ENCODE data around the gene SLC35F3.

Gene SLC35F3

GRCh38 chr1:233936422-233936821 is 31.9 kb downstream of the SLC35F3 start:
- DNase-seq (ENCODE audit: insufficient read length, low spot score) (no peak), FAIRE-seq (no peak)
- TF ChIP-seq POLR2AphosphoS5 (IDR thresholded peaks at IDR 0.05; ENCODE audit: low read depth, low read length) (no peak), POLR2A (IDR thresholded peaks at IDR 0.05; ENCODE audit: low read depth, low read length) (no peak), POU2F2 (IDR thresholded peaks at IDR 0.05; ENCODE audit: low read depth, low read length) (no peak), PAX5 (IDR thresholded peaks at IDR 0.05; ENCODE audit: insufficient read depth, low read length, severe bottlenecking) (no peak)

- FAIRE-seq = no peak
- DNase-seq (ENCODE audit: insufficient read length, low spot score) = no peak
- TF ChIP-seq SPI1 (IDR thresholded peaks at IDR 0.05; ENCODE audit: low read depth, low read length) (no peak), TAF1 (IDR thresholded peaks at IDR 0.05; ENCODE audit: low read depth, low read length) (no peak), POLR2A (IDR thresholded peaks at IDR 0.05; ENCODE audit: low read depth, low read length) (no peak), POU2F2 (IDR thresholded peaks at IDR 0.05; ENCODE audit: low read depth, low read length) (no peak), POLR2AphosphoS5 (IDR thresholded peaks at IDR 0.05; ENCODE audit: low read depth, low read length) (no peak), PAX5 (IDR thresholded peaks at IDR 0.05; ENCODE audit: insufficient read depth, low read length, severe bottlenecking) (no peak)
Measured at GRCh38 chr1:233936842-233937241, 32.4 kb downstream of the SLC35F3 start.

- FAIRE-seq (no peak), DNase-seq (ENCODE audit: insufficient read length, low spot score) (no peak)
- TF ChIP-seq POLR2AphosphoS5 (IDR thresholded peaks at IDR 0.05; ENCODE audit: low read depth, low read length) = no peak
- no peak for TF ChIP-seq SPI1 (IDR thresholded peaks at IDR 0.05; ENCODE audit: low read depth, low read length)
- TF ChIP-seq PAX5 (IDR thresholded peaks at IDR 0.05; ENCODE audit: insufficient read depth, low read length, severe bottlenecking) = no peak
- TF ChIP-seq POU2F2 (IDR thresholded peaks at IDR 0.05; ENCODE audit: low read depth, low read length) = no peak
- no peak for TF ChIP-seq TAF1 (IDR thresholded peaks at IDR 0.05; ENCODE audit: low read depth, low read length)
- TF ChIP-seq POLR2A (IDR thresholded peaks at IDR 0.05; ENCODE audit: low read depth, low read length) = no peak
Measured at GRCh38 chr1:233938476-233938875, 34.0 kb downstream of the SLC35F3 start.

- no peak for TF ChIP-seq POLR2AphosphoS5 (IDR thresholded peaks at IDR 0.05; ENCODE audit: low read depth, low read length)
- TF ChIP-seq SPI1 (IDR thresholded peaks at IDR 0.05; ENCODE audit: low read depth, low read length) = no peak
- no peak for TF ChIP-seq PAX5 (IDR thresholded peaks at IDR 0.05; ENCODE audit: insufficient read depth, low read length, severe bottlenecking)
- no peak for TF ChIP-seq TAF1 (IDR thresholded peaks at IDR 0.05; ENCODE audit: low read depth, low read length)
- no peak for TF ChIP-seq POLR2A (IDR thresholded peaks at IDR 0.05; ENCODE audit: low read depth, low read length)
- TF ChIP-seq POU2F2 (IDR thresholded peaks at IDR 0.05; ENCODE audit: low read depth, low read length) = no peak
Measured at GRCh38 chr1:233939451-233939850, 35.0 kb downstream of the SLC35F3 start.

GRCh38 chr1:233940908-233941307 is 36.4 kb downstream of the SLC35F3 start:
- no peak for FAIRE-seq
- no peak for DNase-seq (ENCODE audit: insufficient read length, low spot score)
- TF ChIP-seq PAX5 (IDR thresholded peaks at IDR 0.05; ENCODE audit: insufficient read depth, low read length, severe bottlenecking) (no peak), POLR2A (IDR thresholded peaks at IDR 0.05; ENCODE audit: low read depth, low read length) (no peak), SPI1 (IDR thresholded peaks at IDR 0.05; ENCODE audit: low read depth, low read length) (no peak), POU2F2 (IDR thresholded peaks at IDR 0.05; ENCODE audit: low read depth, low read length) (no peak), POLR2AphosphoS5 (IDR thresholded peaks at IDR 0.05; ENCODE audit: low read depth, low read length) (no peak), TAF1 (IDR thresholded peaks at IDR 0.05; ENCODE audit: low read depth, low read length) (no peak)

More at GRCh38 chr1:233939451-233939850, 35.0 kb downstream of the SLC35F3 start:
- DNase-seq (ENCODE audit: insufficient read length, low spot score) (no peak), FAIRE-seq (no peak)

- TF ChIP-seq POLR2A (IDR thresholded peaks at IDR 0.05; ENCODE audit: low read depth, low read length) = no peak
- no peak for TF ChIP-seq PAX5 (IDR thresholded peaks at IDR 0.05; ENCODE audit: insufficient read depth, low read length, severe bottlenecking)
- TF ChIP-seq POU2F2 (IDR thresholded peaks at IDR 0.05; ENCODE audit: low read depth, low read length) = no peak
- TF ChIP-seq TAF1 (IDR thresholded peaks at IDR 0.05; ENCODE audit: low read depth, low read length) = no peak
- TF ChIP-seq POLR2AphosphoS5 (IDR thresholded peaks at IDR 0.05; ENCODE audit: low read depth, low read length) = no peak
- no peak for TF ChIP-seq SPI1 (IDR thresholded peaks at IDR 0.05; ENCODE audit: low read depth, low read length)
- DNase-seq (ENCODE audit: insufficient read length, low spot score) (no peak), FAIRE-seq (no peak)
Measured at GRCh38 chr1:233944601-233945000, 40.1 kb downstream of the SLC35F3 start.

GRCh38 chr1:233945573-233945972 is 41.1 kb downstream of the SLC35F3 start:
- DNase-seq (ENCODE audit: insufficient read length, low spot score) = no peak
- no peak for FAIRE-seq
- no peak for TF ChIP-seq POLR2AphosphoS5 (IDR thresholded peaks at IDR 0.05; ENCODE audit: low read depth, low read length)
- no peak for TF ChIP-seq SPI1 (IDR thresholded peaks at IDR 0.05; ENCODE audit: low read depth, low read length)
- TF ChIP-seq POU2F2 (IDR thresholded peaks at IDR 0.05; ENCODE audit: low read depth, low read length) = no peak
- TF ChIP-seq TAF1 (IDR thresholded peaks at IDR 0.05; ENCODE audit: low read depth, low read length) = no peak
- no peak for TF ChIP-seq POLR2A (IDR thresholded peaks at IDR 0.05; ENCODE audit: low read depth, low read length)
- no peak for TF ChIP-seq PAX5 (IDR thresholded peaks at IDR 0.05; ENCODE audit: insufficient read depth, low read length, severe bottlenecking)

- FAIRE-seq (no peak), DNase-seq (ENCODE audit: insufficient read length, low spot score) (no peak)
- TF ChIP-seq SPI1 (IDR thresholded peaks at IDR 0.05; ENCODE audit: low read depth, low read length) = no peak
- TF ChIP-seq POLR2A (IDR thresholded peaks at IDR 0.05; ENCODE audit: low read depth, low read length) = no peak
Measured at GRCh38 chr1:233945979-233946378, 41.5 kb downstream of the SLC35F3 start.

GRCh38 chr1:233946724-233947123 is 42.2 kb downstream of the SLC35F3 start:
- TF ChIP-seq TAF1 (IDR thresholded peaks at IDR 0.05; ENCODE audit: low read depth, low read length) (no peak), POLR2A (IDR thresholded peaks at IDR 0.05; ENCODE audit: low read depth, low read length) (no peak), PAX5 (IDR thresholded peaks at IDR 0.05; ENCODE audit: insufficient read depth, low read length, severe bottlenecking) (no peak), SPI1 (IDR thresholded peaks at IDR 0.05; ENCODE audit: low read depth, low read length) (no peak), POU2F2 (IDR thresholded peaks at IDR 0.05; ENCODE audit: low read depth, low read length) (no peak), POLR2AphosphoS5 (IDR thresholded peaks at IDR 0.05; ENCODE audit: low read depth, low read length) (no peak)
- FAIRE-seq = no peak
- DNase-seq (ENCODE audit: insufficient read length, low spot score) = no peak

- no peak for DNase-seq (ENCODE audit: insufficient read length, low spot score)
- no peak for FAIRE-seq
- TF ChIP-seq SPI1 (IDR thresholded peaks at IDR 0.05; ENCODE audit: low read depth, low read length) = no peak
Measured at GRCh38 chr1:233951804-233952203, 47.3 kb downstream of the SLC35F3 start.

Data from GM12891 (cell line).